ENCODE results near the gene TBX3. TPM values are rescaled to one million over a fixed set of nuclear protein-coding genes. Genes with fewer than 3 reads are reported as not detected.

Gene TBX3
- total RNA-seq, 4 donors from 2014 or later = 11.1 to 13.5 (median 12.3) TPM

DNA sequence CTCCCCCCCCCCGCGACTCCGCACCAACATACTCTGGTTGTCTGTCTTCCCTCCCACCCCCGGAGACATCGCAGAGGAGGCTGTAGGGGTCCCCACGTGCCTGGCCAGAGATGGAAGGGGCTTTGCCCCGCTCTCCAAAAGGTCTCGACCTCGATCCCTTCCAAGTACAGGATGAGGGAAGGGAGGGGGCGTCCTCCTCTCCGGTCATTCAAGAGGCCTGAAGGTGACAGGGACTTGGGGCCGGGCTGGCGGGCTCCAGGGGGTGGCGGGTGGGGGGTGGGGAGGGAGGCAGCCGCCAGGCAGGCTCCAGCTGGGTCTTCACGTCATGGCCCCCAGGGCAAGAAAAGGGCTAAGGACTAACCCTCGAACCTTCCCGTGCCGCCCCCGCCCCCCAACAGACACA is 15.1 kb downstream of the TBX3 start:
- H3K9me3 ChIP-seq = no peaks in the 10 kb centered on the region
- WGBS, 2 donors = 24 to 26% methylated on average over 17 of the region's 20 CpGs
- DNase-seq (ENCODE audit: low spot score in 2 of 2) = no peak
- TF ChIP-seq, protein P1, sequence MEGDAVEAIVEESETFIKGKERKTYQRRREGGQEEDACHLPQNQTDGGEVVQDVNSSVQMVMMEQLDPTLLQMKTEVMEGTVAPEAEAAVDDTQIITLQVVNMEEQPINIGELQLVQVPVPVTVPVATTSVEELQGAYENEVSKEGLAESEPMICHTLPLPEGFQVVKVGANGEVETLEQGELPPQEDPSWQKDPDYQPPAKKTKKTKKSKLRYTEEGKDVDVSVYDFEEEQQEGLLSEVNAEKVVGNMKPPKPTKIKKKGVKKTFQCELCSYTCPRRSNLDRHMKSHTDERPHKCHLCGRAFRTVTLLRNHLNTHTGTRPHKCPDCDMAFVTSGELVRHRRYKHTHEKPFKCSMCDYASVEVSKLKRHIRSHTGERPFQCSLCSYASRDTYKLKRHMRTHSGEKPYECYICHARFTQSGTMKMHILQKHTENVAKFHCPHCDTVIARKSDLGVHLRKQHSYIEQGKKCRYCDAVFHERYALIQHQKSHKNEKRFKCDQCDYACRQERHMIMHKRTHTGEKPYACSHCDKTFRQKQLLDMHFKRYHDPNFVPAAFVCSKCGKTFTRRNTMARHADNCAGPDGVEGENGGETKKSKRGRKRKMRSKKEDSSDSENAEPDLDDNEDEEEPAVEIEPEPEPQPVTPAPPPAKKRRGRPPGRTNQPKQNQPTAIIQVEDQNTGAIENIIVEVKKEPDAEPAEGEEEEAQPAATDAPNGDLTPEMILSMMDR (IDR thresholded peaks at IDR 0.05) = no peak
- TF ChIP-seq POLR2A (IDR thresholded peaks at IDR 0.05) = no peak
- TF ChIP-seq EP300 (IDR thresholded peaks at IDR 0.05) = no peak
- H3K27ac ChIP-seq = peak overlapping the region in 3 of 4 donors; percentile 13 to 62 (median 55)
- peaks cover 0 to 40% of the 10 kb centered on the region in 2 donors for H3K27me3 ChIP-seq
- H3K36me3 ChIP-seq = peaks cover 0 to 16% (median 0%) of the 10 kb centered on the region in 3 donors
- H3K4me3 ChIP-seq = peak overlapping the region; percentile 25 to 40 (median 36)
- peaks cover 0 to 56% (median 0%) of the 10 kb centered on the region in 4 donors for H3K4me1 ChIP-seq

DNA sequence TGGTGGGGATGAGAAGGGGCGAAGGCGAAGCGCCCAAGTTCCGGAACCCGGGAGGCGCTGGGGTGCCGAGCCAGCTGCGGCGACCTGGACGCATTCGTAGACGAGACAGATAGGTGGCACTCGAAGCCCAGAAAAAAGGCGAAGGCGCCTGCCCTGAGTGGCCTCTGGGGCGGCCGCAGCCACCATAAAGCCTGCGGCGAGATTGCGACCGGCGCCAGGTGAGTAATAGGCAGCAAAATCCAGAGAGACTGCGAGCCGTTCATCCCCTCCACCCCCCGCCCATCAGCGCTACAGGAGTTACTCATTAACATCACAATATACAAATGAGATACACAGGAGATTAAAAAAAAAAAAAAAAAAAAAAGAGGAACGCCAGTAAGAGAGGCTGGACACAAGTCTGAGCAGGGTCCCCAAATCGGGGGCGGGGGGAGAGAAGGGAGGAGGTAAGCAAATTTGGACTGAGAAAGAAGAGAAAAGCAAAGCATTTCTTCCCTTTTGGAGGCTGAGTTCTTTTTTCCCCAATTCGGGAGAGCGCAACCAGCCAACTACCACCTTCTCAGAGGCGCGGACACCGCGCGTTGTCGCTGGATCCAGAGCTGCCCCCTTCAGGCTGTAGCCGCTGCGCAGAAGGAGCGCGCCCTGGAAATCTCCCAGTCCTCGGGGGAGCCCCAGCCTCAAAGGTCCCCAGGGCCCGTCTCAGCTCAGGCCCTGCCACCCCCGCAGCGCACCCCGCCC is 15.7 kb downstream of the TBX3 start:
- TF ChIP-seq EP300 (IDR thresholded peaks at IDR 0.05) (no peak), POLR2A (IDR thresholded peaks at IDR 0.05) (no peak)
- TF ChIP-seq, protein P1 (IDR thresholded peaks at IDR 0.05) = peak in 4 of 5 experiments; percentile 32 to 81 (median 58)
- H3K27ac ChIP-seq = peak overlapping the region in 3 of 4 donors; percentile 13 to 62 (median 55)
- peaks cover 0 to 41% of the 10 kb centered on the region in 2 donors for H3K27me3 ChIP-seq

DNA sequence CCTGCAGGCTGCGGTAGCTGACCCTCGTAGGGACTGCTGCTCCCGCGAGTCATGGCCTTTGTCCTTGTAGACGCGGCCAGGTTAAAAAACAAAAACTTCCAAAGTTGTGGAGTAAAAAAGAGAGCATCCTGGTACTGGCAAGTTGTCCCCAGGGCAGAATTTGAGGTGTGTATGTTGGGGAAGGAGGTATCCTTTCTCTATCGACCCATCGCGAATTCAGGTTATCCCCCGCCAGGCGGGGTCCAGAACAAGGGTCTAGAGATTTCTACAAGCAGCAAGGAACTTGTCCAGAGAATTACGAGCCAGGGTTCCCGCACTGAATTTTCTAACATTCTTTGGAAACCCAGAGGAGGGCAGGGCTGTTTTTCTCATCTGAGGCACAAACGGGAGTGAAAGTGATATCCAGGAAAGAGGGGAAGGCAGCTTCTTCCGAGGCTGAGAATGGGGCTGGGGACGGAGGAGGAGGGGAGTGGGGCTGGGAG is 16.3 kb downstream of the TBX3 start:
- H3K4me3 ChIP-seq = peak overlapping the region; percentile 25 to 40 (median 36)

More for the DNA sequence above, 15.7 kb downstream of the TBX3 start:
- Histone ChIP-seq H3K4me3 (peak overlapping the region; percentile 25 to 40 (median 36)), H3K9me3 (no peaks in the 10 kb centered on the region), H3K4me1 (peaks cover 0 to 53% (median 0%) of the 10 kb centered on the region in 4 donors), H3K36me3 (peaks cover 0 to 12% (median 0%) of the 10 kb centered on the region in 3 donors)
- peak; percentile 56 to 65 for DNase-seq (ENCODE audit: low spot score in 2 of 2)
- 0 to 1% methylated on average over 37 to 46 of the region's 46 CpGs for WGBS, 2 donors

DNA sequence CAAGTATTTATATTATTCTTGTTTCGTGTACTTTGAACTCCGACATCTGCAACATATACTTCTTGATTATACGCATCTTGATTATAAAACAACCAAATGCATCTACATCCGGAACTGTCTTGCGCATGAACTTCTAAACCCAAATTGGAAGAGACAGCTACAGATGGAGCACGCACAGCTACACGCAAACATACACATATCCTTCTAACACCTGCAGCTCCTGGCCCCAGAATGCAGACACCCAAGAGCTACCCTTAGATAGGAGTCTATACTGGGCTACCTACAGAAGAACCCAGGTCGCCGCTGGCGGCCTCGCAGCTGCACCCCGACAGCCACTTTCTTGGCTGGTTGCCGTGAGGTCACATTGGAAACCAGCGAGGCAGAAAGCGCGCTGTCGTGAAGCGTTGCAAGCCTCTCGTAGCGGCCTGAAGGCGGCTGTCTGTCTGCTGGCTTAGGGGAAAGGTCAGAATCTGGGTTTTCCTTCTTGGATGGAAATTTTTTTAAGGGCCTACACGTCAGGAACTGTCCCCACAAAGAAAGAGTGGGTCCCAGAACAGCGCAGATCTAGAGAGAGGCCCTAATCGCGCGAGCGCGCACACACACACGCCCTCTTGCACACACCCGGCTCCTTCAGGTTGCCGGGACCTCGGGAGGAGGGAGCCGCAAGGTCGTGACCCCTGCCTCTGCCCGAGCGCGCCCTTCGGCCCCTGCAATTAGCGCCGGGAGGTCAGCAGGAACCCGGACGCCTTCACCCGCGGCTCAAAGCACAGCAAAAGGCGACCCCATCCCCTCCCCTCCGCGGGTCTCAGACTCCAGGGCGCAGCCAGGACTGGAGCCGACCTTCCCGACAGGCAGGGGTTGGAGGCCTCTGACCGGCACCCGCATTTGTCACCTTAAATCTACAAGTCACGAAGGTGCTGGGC is 17.0 kb downstream of the TBX3 start:
- Histone ChIP-seq H3K4me1 (peaks cover 0 to 45% (median 0%) of the 10 kb centered on the region in 4 donors), H3K27ac (no peak overlapping the region), H3K9me3 (no peaks in the 10 kb centered on the region), H3K27me3 (peaks cover 0 to 41% of the 10 kb centered on the region in 2 donors), H3K4me3 (no peak overlapping the region), H3K36me3 (peaks cover 0 to 4% (median 0%) of the 10 kb centered on the region in 3 donors)
- DNase-seq (ENCODE audit: low spot score in 2 of 2) = no peak
- 80 to 83% methylated on average over 47 to 53 of the region's 53 CpGs for WGBS, 2 donors
- TF ChIP-seq, protein P1 (IDR thresholded peaks at IDR 0.05) = no peak
- TF ChIP-seq EP300 (IDR thresholded peaks at IDR 0.05) (no peak), POLR2A (IDR thresholded peaks at IDR 0.05) (no peak)

More for the DNA sequence above, 16.3 kb downstream of the TBX3 start:
- Histone ChIP-seq H3K36me3 (peaks cover 0 to 6% (median 0%) of the 10 kb centered on the region in 3 donors), H3K4me1 (peaks cover 0 to 48% (median 0%) of the 10 kb centered on the region in 4 donors), H3K27ac (no peak overlapping the region), H3K27me3 (peaks cover 0 to 41% of the 10 kb centered on the region in 2 donors), H3K9me3 (no peaks in the 10 kb centered on the region)
- no peak for TF ChIP-seq POLR2A (IDR thresholded peaks at IDR 0.05)
- TF ChIP-seq, protein P1 (IDR thresholded peaks at IDR 0.05) = no peak
- no peak for TF ChIP-seq EP300 (IDR thresholded peaks at IDR 0.05)
- WGBS, 2 donors = 40 to 50% methylated on average over 15 to 16 of the region's 16 CpGs
- no peak for DNase-seq (ENCODE audit: low spot score in 2 of 2)
